ENCODE measurements around the gene DEDD.
"Not testable (repeated sequence)": the region's sequence is repeated elsewhere in the genome, so short reads cannot be mapped to it uniquely, and the experiment has no call there.

DEDD gene

DNA sequence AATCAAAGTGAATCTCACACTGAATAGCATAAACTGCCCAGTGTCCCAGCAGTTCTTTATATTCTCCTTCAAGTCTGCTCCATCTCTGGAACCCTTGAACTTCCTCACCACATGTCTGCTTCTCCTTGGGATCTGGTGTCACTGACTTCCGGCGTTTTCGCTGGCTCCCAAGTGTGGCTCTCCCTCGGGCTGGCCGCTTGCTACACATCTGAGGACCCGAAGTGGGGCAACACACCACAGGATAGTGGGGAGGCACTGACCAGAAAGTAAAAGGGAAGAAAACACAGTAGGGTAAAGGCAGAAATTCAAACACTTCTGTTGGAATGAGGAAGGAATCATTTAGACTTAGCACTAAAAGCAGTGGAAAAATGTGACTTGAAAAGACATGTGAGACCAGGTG lies 9.5 kb downstream of the DEDD start:
- no peak for DNase-seq

DNA sequence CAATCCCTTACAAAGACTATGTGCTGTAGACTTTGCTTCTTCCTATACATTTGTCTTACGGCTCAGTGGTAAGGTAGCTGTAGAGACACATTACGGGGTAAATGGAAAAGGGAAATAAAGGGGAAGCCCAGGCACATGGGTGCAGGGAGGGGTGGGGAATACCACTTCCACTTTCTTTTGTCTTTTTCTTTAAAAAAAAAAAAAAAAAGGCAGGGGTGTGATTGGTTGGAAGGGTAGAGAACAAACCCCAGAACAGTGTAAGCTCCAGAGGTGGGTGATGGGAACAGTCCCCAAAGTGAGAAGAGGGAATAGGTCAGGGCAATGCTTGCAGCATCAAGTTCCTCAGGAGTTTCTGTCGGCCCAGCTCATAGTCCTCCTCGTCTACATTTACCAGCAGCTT lies 10.6 kb downstream of the DEDD start:
- DNase-seq: peak; percentile 53 to 81 (median 74)

DNA sequence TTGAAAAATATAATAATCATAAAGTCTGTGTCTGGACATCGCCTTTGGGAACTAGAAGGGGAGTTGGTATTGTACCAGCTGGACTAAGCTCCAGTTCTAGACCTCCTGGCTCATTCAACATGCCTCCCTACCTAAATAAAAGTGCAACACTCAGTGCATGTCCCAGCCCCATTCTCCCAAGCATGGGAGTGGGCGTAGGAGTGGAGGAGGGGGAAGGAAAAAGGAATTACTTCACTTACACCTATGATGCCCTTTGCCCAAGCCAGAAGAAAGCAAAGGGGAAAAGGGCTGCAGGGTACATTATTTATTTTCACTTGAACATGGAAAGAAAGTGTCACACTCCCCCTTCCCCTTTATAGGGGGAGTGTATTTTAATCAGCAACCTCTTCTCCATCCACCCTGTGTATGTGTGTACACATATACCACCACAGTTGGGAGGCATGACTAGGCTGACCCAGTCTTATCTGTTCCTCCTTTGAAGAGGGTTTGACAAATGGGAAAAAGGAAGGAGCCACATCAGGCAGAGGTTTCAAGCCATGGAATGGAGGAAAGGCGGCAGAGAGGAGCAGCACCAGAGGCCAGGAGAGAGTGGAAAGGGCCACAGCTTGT lies 11.3 kb downstream of the DEDD start:
- DNase-seq: peak; percentile 26 to 54 (median 42)

DNA sequence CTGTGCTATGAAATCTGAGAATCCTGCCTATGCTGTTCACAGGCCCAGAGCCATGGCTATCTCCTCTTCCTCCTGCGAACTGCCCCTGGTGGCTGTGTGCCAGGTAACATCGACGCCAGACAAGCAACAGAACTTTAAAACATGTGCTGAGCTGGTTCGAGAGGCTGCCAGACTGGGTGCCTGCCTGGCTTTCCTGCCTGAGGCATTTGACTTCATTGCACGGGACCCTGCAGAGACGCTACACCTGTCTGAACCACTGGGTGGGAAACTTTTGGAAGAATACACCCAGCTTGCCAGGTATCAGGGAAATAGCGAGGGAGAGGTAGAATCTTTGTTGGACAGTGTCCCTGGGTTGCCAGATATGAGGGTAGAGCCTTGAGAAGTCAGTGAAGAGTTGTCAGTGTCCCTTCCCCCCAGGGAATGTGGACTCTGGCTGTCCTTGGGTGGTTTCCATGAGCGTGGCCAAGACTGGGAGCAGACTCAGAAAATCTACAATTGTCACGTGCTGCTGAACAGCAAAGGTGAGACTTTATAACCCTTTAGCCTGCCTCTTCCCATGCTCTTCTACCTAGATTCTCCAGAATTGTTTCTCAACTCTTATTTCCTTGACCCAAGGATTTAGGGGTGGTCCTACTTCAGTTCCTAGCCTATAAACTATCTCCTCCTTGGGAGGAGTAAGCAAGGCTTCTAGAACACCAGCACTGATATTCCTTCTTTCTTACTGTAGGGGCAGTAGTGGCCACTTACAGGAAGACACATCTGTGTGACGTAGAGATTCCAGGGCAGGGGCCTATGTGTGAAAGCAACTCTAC lies 13.2 kb downstream of the DEDD start:
- DNase-seq: peak; percentile 44 to 74 (median 60)

DNA sequence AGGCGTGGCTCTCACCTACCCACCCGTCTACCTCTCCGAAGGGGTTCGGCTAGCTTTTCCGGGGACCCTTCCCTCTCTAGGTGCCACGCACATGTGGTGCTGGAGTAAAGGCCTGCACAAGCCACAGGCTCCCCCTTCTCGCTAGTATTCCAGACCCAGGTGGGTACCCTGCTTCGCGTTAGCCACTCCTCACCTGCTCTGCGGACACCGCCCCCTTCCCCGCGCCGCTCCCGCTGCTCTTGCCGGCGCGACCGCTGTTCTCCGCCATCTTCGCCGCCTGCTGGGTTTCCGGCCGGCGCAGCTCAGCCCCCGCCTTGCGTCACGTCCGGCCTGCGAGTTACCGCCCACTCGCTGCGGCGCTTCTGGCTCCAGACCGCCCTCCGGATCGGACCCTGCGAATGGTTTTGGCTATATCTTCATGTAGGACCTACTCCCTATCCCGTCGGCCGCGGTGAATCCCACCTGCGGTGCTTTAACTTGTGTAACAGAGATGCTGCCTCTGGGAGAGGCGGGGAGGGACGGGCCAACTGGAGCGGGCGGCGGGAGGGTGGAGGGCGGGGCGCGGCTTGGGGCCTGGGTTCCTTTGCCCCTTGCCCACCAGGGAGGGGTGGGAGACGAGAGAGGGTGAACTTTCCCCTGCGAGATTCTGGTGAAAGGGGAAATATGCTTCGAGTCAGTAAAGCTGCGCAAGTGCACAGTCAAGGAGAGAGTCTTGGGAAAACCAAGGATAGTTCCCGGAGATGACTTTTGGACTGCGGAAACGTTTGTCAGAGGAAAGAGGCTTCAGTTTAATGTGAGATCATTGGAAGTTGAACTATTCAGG lies 14.5 kb downstream of the DEDD start, which contains the start of the genes NIT1 and PFDN2:
TSS of gene NIT1 (plus strand) at position 347 of the 823 bp plus-strand sequence. CDS start at position 419, 72 bp downstream.
TSS of gene PFDN2 (minus strand) at position 279 of the 823 bp plus-strand sequence. CDS start at position 268, 11 bp downstream.
- DNase-seq: peak; percentile 88 to 96 (median 94)

DNA sequence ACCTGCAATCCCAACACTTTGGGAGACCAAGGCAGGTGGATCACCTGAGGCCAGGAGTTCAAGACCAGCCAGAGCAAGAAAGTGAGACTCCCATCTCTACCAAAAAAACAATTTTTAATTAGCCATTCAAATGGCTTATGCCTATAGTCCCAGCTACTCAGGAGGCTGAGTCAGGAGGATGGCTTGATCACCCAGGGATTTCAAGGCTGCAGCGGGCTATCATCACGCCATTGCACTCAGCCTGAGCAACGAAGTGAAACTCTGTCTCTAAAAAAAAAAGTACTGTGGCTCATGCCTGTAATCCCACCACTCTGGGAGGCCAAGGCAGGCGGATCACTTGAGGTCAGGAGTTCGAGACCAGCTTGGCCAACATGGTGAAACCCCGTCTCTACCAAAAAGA lies 16.5 kb downstream of the DEDD start:
- not testable (repeated sequence) for DNase-seq

DNA sequence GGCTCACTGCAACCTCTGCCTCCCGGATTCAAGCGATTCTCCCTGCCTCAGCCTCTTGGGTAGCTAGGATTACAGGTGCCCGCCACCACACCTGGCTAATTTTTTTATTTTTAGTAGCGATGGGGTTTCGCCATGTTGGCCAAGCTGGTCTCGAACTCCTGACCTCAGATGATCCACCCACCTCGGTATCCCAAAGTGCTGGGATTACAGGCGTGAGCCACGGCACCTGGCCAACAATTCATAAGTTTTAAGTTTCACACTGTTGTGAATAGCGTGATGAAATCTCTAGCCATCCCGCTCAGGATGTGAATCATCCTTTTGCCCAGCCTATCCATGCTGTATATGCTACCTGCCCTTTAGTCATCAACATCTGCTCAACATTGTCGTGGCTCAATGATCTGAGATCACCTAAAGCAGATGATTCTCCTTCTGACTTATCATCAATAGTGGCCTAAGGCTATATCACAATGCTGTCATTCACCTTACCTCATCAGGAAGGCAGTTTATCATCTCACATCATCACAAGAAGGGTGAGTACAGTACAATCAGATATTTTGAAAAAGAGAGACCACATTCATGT lies 17.2 kb downstream of the DEDD start:
- DNase-seq: peak in 2 of 4 experiments; percentile 15 to 59

DNA sequence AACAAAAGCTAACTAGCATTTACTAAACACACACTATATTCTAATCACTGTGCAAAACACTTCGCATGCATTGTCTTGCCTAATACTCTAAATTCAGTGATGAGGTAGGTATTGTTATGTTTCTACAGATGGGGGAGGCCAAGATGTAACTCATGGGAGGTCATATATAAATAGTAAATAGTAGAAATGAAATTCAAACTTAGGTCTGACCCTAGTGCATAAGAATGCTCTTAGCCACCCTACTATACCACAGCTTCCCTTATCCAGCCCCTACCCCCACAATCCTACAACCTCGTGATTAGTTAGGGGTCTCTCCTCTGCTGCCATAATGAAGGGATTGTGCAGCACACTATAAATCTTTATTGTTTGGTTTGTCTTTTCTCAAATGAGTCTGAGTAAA lies 17.9 kb downstream of the DEDD start:
- DNase-seq: no peak

DNA sequence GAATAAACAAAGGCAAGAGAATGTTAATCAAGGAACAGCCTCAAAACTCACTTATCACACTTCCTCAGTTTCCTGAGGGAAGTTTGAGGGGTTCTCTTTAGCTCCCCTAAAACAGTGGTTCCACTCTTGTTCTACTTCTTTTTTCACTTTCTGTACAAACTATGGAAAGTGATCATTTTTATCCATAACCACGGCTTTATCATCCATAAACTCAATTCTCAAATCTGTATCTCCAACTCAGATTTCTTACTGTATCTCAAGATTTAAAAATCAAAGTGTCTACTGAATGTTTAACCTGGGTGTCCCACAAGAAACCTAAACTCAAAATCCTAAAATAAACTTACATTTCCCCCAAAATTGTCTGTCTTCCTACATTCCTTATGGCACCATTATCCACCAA lies 18.6 kb downstream of the DEDD start:
- DNase-seq: no peak

DNA sequence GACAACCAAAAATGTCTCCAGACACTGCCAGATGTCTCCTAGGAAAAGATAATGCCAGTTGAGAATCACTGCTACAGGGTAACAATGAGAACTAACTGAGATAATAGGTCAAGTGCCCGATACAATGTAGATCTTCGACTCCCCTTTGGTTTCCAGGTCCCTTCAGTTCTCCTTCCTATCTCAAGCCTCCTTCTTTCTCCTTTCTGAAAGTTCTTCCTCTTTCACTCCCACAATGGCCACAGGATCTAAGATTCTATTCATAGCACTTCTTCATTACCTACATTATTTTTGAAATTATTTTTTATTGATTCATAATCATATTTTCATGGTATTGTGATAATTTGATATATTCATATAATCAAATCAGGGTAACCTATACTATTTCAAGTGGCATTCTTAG lies 20.9 kb downstream of the DEDD start:
- peak in 3 of 4 experiments; percentile 40 to 59 (median 55) for DNase-seq

DNA sequence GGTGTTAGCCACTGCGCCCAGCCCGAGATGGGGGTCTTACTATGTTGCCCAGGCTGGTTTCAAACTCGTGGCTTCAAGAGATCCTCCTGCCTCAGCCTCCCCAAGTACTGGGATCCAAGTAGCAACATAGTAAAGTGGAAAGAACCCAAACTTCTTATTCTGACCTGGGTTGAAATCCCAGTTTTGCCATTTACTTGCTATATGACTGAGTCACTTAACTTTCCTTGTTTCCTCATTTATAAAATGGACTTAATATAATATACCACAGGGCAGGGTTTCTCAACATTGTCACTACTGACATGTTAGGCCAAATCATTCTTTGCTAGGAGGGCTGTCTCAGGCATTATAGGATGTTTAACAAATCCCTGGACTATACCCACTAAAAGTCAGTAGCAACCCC lies 21.4 kb downstream of the DEDD start:
- peak in 2 of 4 experiments; percentile 49 to 53 for DNase-seq

DNA sequence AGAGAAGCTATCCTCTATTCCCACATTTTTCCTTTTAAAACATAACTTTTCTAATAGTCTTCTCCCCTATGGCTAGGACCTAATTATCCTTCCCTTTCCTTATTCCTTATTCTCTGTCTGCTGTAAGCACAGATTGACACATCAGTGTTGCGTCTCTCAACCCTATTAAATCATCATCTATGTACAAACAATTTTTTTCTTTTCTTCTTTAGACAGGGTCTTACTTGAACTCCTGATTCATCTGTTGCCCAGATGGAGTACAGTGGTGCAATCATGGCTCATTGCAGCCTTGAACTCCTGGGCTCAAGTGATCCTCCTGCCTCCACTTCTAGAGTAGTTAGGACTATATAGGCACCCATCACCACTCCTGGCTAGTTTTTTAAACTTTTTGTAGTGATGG lies 26.0 kb downstream of the DEDD start:
- no peak for DNase-seq

DNA sequence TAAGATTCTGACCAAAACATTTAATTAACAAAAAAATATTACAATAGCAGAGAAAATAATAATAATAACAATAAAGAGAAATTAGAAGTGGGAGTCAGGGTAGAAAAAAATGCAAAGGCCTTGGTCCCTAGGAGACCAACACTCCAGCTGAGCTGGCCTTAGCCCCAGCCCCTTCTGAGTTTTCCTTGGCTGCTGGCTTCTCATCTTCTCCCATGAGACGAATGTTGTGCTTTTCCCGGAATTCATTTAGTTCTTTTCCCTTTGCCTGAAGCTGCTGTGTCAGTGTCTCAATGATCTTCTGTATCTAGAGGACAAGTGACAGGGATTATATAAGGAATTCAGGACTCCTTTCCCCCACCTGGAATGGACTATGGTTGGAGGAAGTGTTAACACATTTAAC lies 31.9 kb downstream of the DEDD start:
- no peak for DNase-seq

DNA sequence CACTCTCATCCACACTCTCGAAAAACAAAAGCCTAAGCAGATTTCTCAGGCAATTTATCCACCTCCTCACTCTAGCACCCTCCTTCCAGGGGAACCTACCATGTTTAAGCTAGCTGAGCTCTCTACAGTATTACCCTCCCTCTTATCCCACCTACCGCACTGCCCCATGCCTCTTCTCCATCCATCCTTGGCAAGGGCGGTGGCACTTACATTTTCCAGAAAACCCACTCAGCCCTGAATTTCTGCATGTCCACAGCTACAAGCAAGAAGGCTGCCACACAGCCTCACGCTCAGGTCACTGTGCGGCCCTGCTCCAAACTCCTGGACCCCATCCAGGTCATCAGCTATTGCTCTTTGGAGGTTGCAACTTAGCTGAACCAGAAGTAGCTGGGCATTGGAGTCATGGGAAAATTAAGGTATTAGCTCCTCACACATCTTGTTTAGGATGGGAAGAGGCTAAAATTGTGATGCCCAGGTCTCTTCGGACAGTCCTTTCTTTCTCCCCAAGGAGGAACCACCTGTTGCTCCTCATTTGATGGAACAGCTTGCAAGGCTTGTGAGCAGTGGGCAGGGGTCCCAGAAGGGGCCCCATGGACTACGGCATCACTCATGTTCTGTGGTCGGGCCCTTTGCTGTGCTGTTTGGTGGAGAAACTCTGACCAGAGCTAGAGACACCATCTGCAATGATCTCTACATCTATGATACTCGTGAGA lies 33.2 kb downstream of the DEDD start:
- DNase-seq: no peak

DNA sequence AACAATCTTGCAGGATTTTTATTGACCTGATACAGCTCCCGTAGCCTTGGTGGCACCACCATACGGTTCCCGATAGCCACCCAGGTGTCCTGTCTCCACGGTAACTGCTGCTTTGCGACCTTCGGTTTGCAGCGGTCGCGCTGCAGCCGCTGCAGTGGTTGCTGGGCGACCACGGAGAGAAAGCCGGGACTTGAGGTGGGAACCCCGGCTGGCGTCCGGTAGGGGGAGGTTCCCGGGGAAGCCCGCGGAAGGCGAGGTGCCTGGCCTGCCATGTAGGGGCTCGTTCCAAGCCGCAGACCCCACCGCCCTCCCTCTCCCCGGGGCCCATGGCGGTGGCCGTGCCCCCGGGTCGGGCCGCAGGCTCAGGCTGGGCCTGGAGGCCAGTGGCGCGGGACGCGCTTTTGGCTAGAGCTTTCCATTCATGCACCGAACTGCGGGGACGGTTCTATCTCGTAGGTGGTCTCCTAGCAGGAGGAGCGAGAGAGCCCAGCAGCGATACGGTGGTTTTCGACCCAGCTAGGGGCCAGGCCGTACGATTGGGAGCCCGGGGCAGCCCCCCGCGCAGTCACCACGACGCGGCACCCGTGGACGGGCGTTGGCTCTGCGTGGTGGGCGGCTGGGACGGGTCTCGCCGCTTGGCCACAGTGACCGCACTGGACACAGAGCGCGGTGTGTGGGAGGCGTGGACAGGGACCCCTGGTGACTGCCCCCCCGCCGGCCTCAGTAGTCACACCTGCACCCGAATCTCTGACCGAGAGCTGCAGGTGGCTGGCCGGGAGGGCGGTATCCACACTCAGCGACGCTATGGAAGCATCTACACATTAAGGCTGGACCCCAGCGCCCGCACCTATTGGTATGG lies 34.0 kb downstream of the DEDD start, which contains the start of gene KLHDC9:
TSS of gene KLHDC9 (plus strand) at position 152 of the 859 bp plus-strand sequence. CDS start at position 327, 175 bp downstream.
- DNase-seq: peak in 1 of 4 experiments; percentile 44

DNA sequence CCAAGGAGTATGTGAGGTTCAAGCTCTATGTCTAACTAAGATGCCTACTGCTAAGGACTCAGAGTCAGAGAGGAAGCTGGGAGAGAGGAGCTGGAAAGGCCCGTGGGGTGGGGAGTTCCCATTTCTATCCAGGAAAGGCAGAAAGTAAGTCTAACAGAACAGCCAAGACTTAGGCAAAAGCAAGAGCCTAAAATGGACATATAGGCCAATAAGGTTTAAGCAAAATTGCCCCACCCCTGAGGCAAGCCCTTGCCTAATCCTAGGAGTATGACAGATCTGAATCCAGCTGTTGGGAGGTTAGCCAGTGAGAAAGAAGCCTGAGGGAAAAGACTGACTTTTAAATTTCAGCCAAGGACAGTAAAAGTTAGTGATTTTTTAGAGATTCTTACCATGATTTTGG lies 35.9 kb downstream of the DEDD start:
- DNase-seq: peak; percentile 79 to 87 (median 82)

DNA sequence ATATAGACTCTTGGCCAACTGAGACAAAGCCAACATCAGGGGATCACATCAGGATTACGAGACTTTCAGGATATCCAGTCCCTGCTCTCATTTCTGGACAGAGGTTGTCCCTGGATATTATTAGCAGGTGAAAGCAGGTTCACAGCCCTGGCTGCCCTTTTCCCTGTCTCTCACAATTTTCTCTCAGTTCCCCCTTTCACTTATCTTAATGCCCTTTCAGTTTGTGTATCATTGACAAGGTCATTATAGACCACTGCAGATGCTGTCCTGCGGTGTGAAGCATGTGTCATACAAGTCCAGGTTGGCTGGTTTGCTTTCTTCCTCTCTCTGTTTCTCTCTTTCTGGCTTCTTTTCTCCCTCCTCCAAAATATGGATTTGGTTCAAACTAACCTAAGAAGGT lies 36.5 kb downstream of the DEDD start:
- no peak for DNase-seq

DNA sequence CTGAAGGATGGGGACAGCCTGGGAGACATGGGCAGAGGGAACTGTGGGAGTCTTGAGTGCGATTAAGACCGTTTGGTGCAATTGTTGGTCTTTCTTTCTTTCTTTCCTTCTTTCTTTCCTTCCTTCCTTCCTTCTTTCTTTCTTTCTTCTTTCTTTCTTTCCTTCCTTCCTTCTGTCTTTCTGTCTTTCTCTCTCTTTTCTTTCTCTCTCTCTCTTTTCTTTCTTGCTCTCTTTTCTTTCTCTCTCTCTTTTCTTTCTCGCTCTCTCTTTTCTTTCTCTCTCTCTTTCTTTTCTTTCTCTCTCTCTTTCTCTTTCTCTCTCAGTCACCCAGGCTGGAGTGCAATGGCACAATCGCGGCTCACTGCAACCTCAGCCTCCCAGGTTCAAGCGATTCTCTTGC lies 37.2 kb downstream of the DEDD start:
- DNase-seq: no peak

DNA sequence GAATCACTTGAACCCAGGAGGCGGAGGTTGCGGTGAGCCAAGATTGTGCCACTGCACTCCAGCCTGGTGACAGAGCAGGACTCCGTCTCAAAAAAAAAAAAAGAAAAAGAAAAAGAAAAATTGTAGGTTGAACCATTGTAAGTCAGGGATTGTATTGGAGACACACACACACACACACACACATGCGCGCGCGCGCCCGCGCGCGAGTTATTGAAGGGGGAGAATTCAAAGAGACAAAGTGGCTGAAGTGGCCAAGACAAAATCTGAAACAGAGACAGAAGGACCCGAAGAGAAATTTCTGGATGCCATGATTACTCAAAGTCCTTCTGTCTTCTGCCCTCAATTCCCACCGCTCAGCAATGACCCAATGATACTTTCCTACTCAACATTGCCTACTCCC lies 38.0 kb downstream of the DEDD start:
- no peak for DNase-seq

DNA sequence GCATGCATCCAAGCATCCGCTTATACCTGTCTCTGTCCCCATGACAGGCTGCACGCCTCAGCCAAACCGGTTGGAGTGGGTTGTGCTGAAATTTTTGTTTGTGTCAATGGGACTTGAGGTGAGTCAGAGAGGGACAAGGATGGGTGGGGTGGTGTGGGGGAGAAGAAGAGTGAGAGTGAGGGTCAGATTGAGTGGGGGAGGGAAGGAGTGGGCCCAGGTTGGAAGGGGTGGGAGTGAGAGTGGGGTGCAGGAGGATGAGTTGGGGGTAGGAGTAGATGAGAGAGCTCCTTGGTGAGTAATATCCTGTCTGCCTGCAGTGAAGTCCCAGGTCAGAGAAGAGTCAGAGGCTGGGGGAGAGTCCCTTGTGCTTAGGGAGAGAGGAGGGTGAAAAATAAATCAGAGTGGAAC lies 39.8 kb downstream of the DEDD start:
- DNase-seq: peak; percentile 24 to 52 (median 48)
